Activated CD4-positive, alpha-beta memory T cell treated with anti-CD3 and anti-CD28 coated beads for 36 hours (primary cell): Measurements from ENCODE around the gene CTSA. TPM values are rescaled to one million over a fixed set of nuclear protein-coding genes. Genes with fewer than 3 reads are reported as not detected.

Experiments
- CTCF ChIA-PET: fragments of 350-600 bp; sonication (Branson Sonifier 250); formaldehyde crosslinking; loops from one replicate; lab custom pipeline; 2021; ENCODE audit warnings: antibody characterized with exemption, inconsistent platforms; lab: Charles Lee
- POLR2A ChIA-PET: fragments of 350-600 bp; sonication (Branson Sonifier 250); formaldehyde crosslinking; loops from one replicate; lab custom pipeline; 2021; ENCODE audit warnings: antibody characterized with exemption; lab: Charles Lee
- DNase-seq: peaks from one replicate; pipeline ENCODE4 v3.0.0-alpha.2; 2020
- H3K27ac Mint-ChIP-seq: one replicate; pipeline ENCODE4 v1.8.0; 2021; ENCODE audit warnings: mixed read lengths
- H3K27me3 Mint-ChIP-seq: one replicate; pipeline ENCODE4 v1.8.0; 2021; ENCODE audit warnings: mixed read lengths
- H3K36me3 Mint-ChIP-seq: one replicate; pipeline ENCODE4 v1.8.0; 2021; ENCODE audit warnings: mixed read lengths
- H3K4me1 Mint-ChIP-seq: one replicate; pipeline ENCODE4 v1.8.0; 2021; ENCODE audit warnings: low read depth, mixed read lengths
- H3K4me3 Mint-ChIP-seq: one replicate; pipeline ENCODE4 v1.8.0; 2021; ENCODE audit warnings: mild to moderate bottlenecking, mixed read lengths
- H3K9me3 Mint-ChIP-seq: one replicate; pipeline ENCODE4 v1.8.0; 2021; ENCODE audit warnings: mixed read lengths
- intact Hi-C: fragments of 100-400 bp; cut with micrococcal nuclease; formaldehyde crosslinking; loops from one replicate; pipeline ENCODE4 v1.15.1; 2023
- total RNA-seq, 2 experiments: library from RNA; stranded (reverse); gene quantifications; one replicate each; pipeline ENCODE4 v1.2.3, GENCODE V29; 2021

The CTSA gene
- total RNA-seq, 2 experiments from 2014 or later, result 49.8 to 54.8 TPM

DNA sequence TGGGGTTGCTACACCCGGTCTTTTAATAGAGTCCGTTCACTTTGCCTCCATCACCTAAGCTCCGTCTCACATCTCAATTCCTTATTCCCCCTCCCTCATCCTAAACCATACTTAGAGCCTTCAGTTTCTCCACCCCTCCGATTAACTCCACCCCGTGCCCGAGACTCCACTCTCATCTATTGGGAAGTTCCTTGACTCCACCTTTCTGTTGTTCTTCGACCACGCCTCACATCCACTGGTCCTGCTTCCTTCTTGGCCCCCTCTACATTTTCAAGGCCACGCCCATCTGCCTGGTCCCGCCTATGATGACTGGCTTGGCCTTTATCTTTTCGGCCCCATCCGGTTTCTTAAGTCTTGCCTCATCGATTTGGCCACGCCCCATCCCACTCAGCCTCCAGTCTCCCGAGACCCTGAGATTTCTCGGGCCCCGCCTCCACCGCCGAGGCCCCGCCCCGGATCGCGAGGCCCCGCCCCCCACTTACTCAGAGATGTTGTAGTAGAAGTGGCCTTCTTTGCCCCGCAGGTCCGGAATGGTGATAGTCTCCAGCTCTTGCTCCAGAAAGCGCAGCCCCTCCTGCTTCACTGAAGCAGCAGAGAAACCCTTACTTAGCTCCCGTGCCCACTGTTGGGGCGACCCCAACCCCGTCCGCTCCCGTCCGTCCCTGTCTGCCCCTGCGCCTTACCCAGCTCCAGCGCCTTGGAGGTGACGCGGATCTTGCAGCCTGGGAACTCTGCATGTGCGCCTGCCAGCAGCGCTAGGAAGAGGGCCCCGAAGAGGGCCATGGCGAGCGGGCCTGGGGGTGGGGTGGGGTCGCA is 19.7 kb downstream of the CTSA start:
- Mint-ChIP-seq H3K4me1 (peaks cover 23% of the 10 kb centered on the region), H3K4me3 (peak overlapping the region; percentile 74), H3K27me3 (peaks cover 9% of the 10 kb centered on the region), H3K9me3 (no peaks in the 10 kb centered on the region), H3K36me3 (no peaks in the 10 kb centered on the region), H3K27ac (peak overlapping the region; percentile 46)
- intact Hi-C loops, result loop anchor here (2.0 kb wide), 2 partner anchors 18 to 24 kb away; partner anchors contain the start of gene PCIF1
- peak; percentile 98 for DNase-seq
- ChIA-PET CTCF (interaction anchor here (1.0 to 1.1 kb wide), 2 partner anchors 26 to 59 kb away, joined by 3 to 4 read pairs; no protein-coding TSS in a partner anchor), POLR2A (interaction anchor here (0.6 kb wide), 1 partner anchor 1029 kb away, joined by 4 read pairs; no protein-coding TSS in a partner anchor)

DNA sequence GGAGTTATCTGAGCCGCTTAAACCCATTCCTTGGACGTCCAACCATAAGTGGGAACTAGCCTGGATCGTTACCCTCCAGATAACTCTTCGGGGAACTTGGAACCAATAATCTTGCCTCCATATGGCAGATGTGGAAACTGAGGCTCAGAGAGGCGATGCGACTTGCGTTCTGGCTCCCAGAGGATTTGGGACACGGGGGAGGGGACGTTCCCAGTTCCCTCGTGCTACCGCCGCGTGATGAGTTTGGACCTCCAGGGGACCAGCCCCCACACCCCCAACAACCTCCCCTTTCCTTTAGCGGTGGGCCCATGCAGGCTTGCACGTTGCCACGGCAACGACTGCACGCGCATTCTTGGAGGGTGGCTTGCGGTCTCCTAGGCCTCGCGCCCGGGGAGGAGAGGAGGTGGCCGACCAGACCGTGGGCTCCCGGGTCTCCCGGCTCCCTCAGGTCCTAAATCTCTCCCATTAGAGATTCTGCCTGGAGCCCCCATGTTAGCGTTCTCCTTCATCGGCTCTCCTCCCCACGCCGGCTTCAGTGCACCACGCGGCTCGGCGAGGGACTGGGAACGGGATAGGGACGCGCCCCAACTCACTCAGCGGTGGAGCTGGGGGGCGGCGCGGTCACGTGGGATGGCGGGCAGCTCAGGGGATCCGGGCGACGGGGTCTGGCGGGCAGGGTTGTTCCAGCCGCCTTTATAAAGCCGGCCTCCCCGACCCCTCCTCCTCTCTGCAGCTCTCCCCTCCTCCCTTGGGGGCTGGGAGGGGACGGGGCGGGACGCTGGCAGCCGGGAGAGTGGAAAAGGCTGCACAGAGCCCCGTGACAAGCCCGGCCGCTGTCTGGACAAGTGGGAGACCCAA is 20.6 kb downstream of the CTSA start, which contains the start of gene PLTP:
TSS of gene PLTP (minus strand) at position 670 of the 858 bp plus-strand sequence. CDS start 703 bp downstream, outside the sequence.
- CTCF ChIA-PET, result no interaction called here
- Mint-ChIP-seq H3K27ac (no peak within 1 kb of the TSS), H3K36me3 (no peaks in the 10 kb centered on the region), H3K9me3 (no peaks in the 10 kb centered on the region), H3K27me3 (peaks cover 15% of the 10 kb centered on the region), H3K4me3 (peak within 1 kb of the TSS; percentile 74), H3K4me1 (peaks cover 23% of the 10 kb centered on the region)
- intact Hi-C loops, result loop anchor here (2.0 kb wide), 2 partner anchors 19 to 23 kb away; partner anchors contain the start of gene PCIF1
- POLR2A ChIA-PET, result no interaction called here
- DNase-seq, result peak; percentile 37

DNA sequence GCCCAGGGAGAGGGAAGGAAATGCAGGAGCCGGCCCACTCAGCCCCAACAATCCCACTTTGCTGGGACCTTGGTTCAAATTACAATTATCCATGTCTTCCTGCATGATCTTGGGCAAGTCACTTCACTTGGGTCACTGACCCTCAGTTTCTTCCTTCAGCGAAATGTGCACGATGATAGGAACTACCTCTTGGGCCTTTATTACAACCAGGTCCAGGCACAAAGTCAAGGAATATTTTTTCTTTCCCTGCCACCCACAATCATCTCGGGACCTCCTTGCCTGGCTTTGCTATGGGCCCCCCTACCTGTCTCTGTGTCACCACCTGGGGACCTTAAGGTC is 21.2 kb downstream of the CTSA start:
- Mint-ChIP-seq H3K4me1 (peaks cover 23% of the 10 kb centered on the region), H3K4me3 (peak overlapping the region; percentile 41), H3K36me3 (no peaks in the 10 kb centered on the region), H3K9me3 (no peaks in the 10 kb centered on the region), H3K27ac (no peak overlapping the region), H3K27me3 (peaks cover 15% of the 10 kb centered on the region)
- DNase-seq, result no peak
- POLR2A ChIA-PET, result no interaction called here
- intact Hi-C loops, result no loop called here
- CTCF ChIA-PET, result no interaction called here

DNA sequence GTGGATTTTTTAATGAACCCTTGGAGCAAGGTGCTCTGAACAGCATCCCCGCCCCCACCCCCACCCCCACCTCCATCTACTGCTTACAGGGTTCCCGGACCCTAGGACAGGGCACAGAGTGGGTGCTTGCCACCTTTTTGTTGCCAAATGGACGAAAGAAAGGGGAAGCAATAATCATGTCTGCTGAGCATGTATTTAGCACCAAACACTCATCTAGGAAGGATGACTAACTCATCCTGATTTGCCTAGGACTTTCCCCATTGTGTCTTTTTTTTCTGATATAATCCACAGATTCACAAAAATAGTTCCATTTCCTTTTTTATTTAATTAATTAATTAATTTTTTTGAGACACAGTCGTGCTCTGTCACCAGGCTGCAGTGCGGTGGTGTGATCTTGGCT is 22.0 kb downstream of the CTSA start:
- Mint-ChIP-seq H3K4me3 (no peak overlapping the region), H3K27me3 (peaks cover 15% of the 10 kb centered on the region), H3K9me3 (no peaks in the 10 kb centered on the region), H3K27ac (no peak overlapping the region), H3K4me1 (peaks cover 23% of the 10 kb centered on the region), H3K36me3 (no peaks in the 10 kb centered on the region)
- POLR2A ChIA-PET, result no interaction called here
- intact Hi-C loops, result no loop called here
- no peak for DNase-seq
- CTCF ChIA-PET, result no interaction called here

DNA sequence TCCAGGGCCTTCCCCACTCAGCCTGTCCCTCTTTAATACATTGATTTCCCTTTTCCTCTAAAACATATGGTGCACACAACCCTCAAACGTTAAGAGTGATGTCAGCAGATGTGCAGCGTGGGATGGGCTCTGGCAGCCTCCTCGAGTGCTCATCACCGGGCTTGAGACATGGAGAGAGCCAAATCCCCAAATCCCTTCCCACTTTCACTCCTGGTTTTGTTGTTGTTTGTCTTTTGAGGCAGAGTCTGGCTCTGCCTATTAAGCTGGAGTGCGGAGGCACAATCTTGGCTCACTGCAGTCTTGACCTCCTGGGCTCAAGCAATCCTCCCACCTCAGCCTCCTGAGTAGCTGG is 26.6 kb downstream of the CTSA start:
- peaks cover 23% of the 10 kb centered on the region for H3K27me3 Mint-ChIP-seq
- H3K27ac Mint-ChIP-seq, result no peak overlapping the region
- intact Hi-C loops, result no loop called here
- no peaks in the 10 kb centered on the region for H3K36me3 Mint-ChIP-seq
- DNase-seq, result no peak
- POLR2A ChIA-PET, result interaction anchor here (0.6 kb wide), 1 partner anchor 18 kb away, joined by 6 read pairs; no protein-coding TSS in a partner anchor
- H3K4me1 Mint-ChIP-seq, result peaks cover 2% of the 10 kb centered on the region
- H3K4me3 Mint-ChIP-seq, result no peak overlapping the region
- H3K9me3 Mint-ChIP-seq, result no peaks in the 10 kb centered on the region
- CTCF ChIA-PET, result no interaction called here

DNA sequence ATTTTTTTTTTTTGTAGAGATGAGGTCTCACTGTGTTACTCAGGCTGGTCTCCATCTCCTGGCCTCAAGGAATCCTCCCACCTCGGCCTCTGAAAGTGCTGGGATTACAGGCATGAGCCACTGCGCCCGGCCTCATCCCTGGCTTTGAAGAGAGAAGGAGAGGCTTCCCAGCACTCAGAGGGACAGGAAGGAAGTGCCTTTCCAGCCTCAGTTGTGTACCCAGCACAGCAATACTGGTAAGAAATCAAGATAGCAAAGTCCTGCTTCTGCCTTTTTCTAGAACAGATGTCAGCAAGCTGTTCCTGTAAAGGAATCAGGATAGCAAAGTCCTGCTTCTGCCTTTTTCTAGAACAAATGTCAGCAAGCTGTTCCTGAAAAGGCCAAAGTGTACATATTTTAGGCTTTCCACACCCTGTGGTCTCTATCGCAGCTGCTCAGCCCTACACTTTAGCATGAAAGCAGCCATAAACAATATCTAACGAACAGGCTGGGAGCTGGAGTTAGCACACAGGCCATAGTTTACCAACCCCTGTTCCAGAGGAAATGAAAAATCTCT is 27.1 kb downstream of the CTSA start:
- CTCF ChIA-PET, result no interaction called here
- intact Hi-C loops, result no loop called here
- Mint-ChIP-seq H3K27ac (no peak overlapping the region), H3K36me3 (no peaks in the 10 kb centered on the region), H3K4me1 (no peaks in the 10 kb centered on the region), H3K27me3 (peaks cover 21% of the 10 kb centered on the region), H3K9me3 (no peaks in the 10 kb centered on the region), H3K4me3 (no peak overlapping the region)
- DNase-seq, result no peak
- POLR2A ChIA-PET, result interaction anchor here (0.6 kb wide), 1 partner anchor 18 kb away, joined by 6 read pairs; no protein-coding TSS in a partner anchor

DNA sequence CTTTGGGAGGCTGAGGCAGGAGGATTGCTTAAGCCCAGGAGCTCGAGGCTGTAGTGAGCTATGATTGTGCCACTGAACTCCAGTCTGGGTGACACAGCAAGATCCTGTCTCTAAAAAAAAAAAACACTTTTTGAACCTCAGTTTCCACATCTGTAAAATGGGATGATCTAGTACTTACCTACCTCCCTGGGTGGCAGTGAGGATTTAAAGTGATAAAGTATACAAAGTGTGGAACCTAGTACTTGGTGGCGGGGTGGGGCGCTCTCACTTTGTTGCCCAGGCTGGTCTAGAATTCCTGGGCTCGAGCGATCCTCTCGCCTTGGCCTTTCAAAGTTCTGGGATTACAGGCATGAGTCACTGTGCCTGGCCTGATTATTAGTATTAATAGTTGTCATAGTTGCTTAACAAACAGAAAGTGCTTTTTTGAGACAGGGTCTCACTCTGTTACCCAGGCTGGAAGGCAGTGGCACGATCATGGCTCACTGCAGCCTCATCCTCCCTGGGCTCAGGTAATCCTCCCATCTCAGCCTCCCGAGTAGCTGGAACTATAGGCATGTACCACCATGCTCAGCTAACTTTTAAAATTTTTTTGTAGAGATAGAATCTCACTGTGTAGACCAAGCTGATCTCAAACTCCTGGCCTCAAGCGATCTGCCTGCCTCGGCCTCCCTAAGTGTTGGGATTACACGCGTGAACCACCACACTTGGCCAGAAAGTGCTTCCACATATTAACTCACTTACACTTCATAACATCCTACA is 27.8 kb downstream of the CTSA start:
- POLR2A ChIA-PET, result interaction anchor here (2.7 kb wide), 1 partner anchor 16 kb away, joined by 9 read pairs; the partner anchor contains the start of gene PCIF1
- Mint-ChIP-seq H3K9me3 (no peaks in the 10 kb centered on the region), H3K4me1 (no peaks in the 10 kb centered on the region), H3K27me3 (peaks cover 21% of the 10 kb centered on the region), H3K4me3 (no peak overlapping the region), H3K27ac (no peak overlapping the region), H3K36me3 (no peaks in the 10 kb centered on the region)
- no peak for DNase-seq
- CTCF ChIA-PET, result interaction anchor here (0.8 to 1.0 kb wide), 2 partner anchors 50 to 94 kb away, joined by 3 to 4 read pairs; no protein-coding TSS in a partner anchor
- intact Hi-C loops, result no loop called here

DNA sequence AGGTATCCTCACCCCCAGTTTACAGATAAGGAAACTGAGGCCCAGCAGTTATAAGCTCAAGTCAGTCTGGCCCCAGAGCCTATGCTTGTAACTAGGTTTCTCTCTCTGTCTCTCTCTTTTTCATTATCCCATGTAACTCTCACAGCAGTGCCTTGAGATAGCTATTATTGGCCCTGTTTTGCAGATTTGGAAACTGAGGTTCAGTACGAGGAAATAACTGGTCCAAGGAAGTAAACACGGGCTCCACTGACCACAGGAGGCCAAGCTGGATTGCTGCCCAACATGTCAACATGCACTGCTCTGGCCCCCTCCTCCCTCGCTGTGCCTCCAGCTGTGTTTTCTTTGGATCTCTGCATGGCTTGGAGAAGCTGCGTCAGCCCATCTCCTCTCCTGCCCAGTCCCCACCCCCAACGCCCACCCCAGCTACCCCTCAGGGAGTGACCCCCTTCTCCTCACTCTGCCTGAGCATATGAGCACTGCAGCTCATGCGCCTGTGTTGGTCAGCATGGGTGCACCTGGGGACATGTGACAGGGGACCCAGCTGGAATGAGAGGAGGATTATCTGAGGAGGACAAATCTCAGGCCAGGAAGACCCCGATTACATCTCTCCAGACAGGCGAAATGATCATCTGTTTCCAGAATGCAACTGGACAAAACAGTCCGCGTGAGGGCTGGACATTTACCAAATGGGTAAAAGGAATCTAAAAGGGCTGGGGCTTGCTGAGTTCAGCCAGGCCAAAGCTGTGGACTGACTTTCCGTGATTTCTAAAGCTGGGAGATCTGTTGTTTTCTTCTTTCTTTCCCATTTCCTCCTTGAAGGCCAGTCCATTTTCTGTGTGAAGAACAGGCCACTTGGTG is 28.6 kb downstream of the CTSA start:
- no peak for DNase-seq
- ChIA-PET CTCF (interaction anchor here (0.8 to 1.0 kb wide), 3 partner anchors 50 to 1626 kb away, joined by 3 to 4 read pairs (median 3); no protein-coding TSS in a partner anchor), POLR2A (interaction anchor here (2.7 kb wide), 1 partner anchor 15 kb away, joined by 9 read pairs; the partner anchor contains the start of gene PCIF1)
- H3K9me3 Mint-ChIP-seq, result no peaks in the 10 kb centered on the region
- no peak overlapping the region for H3K27ac Mint-ChIP-seq
- H3K27me3 Mint-ChIP-seq, result peaks cover 18% of the 10 kb centered on the region
- intact Hi-C loops, result no loop called here
- H3K4me1 Mint-ChIP-seq, result peaks cover 3% of the 10 kb centered on the region
- no peak overlapping the region for H3K4me3 Mint-ChIP-seq
- H3K36me3 Mint-ChIP-seq, result no peaks in the 10 kb centered on the region

DNA sequence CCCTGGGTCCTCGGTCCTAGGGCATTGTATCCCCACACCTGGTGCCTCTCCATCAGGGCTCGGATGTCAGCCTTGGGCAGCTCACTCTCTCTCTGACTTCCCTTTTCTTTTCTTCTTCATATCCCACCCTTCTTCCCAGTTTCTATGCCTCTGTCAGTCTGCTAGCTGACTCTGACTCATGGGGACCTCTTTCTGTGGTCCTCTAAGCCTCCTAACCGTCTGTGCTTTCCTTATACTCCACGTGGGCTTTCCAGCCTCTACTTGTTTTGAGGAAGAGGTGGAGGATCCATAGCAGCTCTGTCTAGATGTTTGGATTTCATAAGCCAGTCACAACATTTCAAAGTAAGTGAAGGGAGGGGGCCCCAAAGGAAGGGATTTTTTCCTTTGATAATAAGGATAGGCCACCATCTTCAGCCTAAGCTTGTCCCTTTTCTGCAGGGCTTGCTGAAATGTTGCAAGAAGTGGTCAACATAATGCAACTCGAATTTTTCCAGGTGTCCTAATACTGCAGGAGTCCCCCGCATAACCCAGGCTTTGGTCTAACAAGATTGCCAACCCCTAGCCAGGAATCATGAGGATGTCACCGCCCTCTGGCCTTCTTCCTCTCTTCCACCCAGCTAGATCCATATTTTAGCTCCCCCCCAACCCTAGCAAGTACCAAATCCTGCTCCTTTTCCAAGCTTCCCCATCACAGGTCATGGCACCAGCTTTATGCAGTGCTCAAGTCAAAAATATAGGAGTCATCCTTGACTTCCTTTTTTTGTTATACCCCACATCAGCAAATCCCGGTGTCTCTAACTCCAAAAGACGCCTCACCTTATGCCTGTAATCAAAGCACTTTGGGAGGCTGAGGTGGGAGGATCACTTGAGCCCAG is 29.6 kb downstream of the CTSA start:
- Mint-ChIP-seq H3K4me1 (peaks cover 3% of the 10 kb centered on the region), H3K9me3 (no peaks in the 10 kb centered on the region), H3K27me3 (peaks cover 18% of the 10 kb centered on the region), H3K27ac (no peak overlapping the region), H3K36me3 (no peaks in the 10 kb centered on the region), H3K4me3 (no peak overlapping the region)
- CTCF ChIA-PET, result interaction anchor here (0.8 kb wide), 1 partner anchor 1625 kb away, joined by 3 read pairs; no protein-coding TSS in a partner anchor
- POLR2A ChIA-PET, result interaction anchor here (1.3 to 2.7 kb wide), 2 partner anchors 11 to 14 kb away, joined by 3 to 9 read pairs; partner anchors contain the start of gene PCIF1
- intact Hi-C loops, result no loop called here
- DNase-seq, result no peak
